BE2C (cell line): ENCODE data around the gene PITX2.

ENCODE experiments used
- DNase-seq: peaks from one replicate; pipeline ENCODE4 v3.0.0-alpha.2; 2020
- H3K27me3 ChIP-seq: fragments of 250-450 bp; sonication (Bioruptor Pico); 2 replicates; pipeline ENCODE4 v1.5.1; 2020; ENCODE audit warnings: mild to moderate bottlenecking
- H3K36me3 ChIP-seq: fragments of 250-450 bp; sonication (Bioruptor Pico); 2 replicates; pipeline ENCODE4 v1.5.1; 2020; ENCODE audit warnings: mild to moderate bottlenecking
- H3K4me1 ChIP-seq: fragments of 250-450 bp; sonication (Bioruptor Pico); 2 replicates; pipeline ENCODE4 v1.5.1; 2020
- H3K4me3 ChIP-seq: 2 replicates; pipeline ENCODE4 v1.5.1; 2011; ENCODE audit warnings: low read depth, low read length
- H3K9me3 ChIP-seq: fragments of 250-450 bp; sonication (Bioruptor Pico); 2 replicates; pipeline ENCODE4 v1.5.1; 2020
- TF ChIP-seq, protein P1 (sequence below): IDR thresholded peaks from 2 replicates; pipeline ENCODE4 v1.5.1; 2012; ENCODE audit warnings: mild to moderate bottlenecking, low read depth, low read length

Gene PITX2

DNA sequence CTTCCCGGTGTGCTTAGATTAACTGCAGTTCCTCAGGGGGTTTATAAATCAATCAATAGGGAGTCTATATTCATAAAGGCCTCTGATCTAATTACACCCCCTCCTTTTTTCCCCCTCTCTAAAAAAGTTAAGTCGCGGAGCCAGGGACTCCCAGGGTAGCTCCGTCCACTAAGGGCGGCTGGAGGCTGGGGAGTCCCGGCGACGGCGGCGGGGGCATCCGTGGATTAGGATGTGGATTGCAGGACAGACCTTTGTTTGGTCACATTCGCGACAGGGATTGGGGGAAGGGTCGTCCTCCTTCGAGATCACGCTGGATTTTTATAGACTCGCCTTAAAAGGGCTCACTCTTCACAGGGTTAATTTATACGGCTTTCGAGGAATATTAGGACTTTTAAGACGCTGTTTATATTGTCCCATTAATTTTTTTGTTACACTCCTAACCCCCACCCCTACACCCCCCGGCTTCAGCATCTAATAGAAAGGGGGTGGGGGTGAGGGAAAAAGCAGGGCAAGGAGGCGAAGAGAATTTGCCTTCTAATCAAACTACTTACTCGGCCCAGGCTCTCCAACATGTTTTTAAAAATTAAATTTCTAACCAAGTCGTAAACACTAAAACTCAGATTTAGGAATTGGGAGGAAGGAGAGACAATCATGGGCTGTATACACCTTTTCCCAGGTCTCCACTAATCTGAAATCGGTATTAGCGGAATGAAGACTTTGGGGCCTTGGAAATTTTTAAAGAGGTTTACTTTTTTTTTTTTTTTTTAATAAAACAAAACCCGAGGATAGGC, 8.5 kb downstream of the PITX2 start:
- Histone ChIP-seq H3K4me3 (no peak overlapping the region), H3K4me1 (no peaks in the 10 kb centered on the region), H3K27me3 (peaks cover 95% of the 10 kb centered on the region), H3K36me3 (no peaks in the 10 kb centered on the region), H3K9me3 (no peaks in the 10 kb centered on the region)
- TF ChIP-seq, protein P1, sequence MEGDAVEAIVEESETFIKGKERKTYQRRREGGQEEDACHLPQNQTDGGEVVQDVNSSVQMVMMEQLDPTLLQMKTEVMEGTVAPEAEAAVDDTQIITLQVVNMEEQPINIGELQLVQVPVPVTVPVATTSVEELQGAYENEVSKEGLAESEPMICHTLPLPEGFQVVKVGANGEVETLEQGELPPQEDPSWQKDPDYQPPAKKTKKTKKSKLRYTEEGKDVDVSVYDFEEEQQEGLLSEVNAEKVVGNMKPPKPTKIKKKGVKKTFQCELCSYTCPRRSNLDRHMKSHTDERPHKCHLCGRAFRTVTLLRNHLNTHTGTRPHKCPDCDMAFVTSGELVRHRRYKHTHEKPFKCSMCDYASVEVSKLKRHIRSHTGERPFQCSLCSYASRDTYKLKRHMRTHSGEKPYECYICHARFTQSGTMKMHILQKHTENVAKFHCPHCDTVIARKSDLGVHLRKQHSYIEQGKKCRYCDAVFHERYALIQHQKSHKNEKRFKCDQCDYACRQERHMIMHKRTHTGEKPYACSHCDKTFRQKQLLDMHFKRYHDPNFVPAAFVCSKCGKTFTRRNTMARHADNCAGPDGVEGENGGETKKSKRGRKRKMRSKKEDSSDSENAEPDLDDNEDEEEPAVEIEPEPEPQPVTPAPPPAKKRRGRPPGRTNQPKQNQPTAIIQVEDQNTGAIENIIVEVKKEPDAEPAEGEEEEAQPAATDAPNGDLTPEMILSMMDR: no peak
- no peak for DNase-seq

DNA sequence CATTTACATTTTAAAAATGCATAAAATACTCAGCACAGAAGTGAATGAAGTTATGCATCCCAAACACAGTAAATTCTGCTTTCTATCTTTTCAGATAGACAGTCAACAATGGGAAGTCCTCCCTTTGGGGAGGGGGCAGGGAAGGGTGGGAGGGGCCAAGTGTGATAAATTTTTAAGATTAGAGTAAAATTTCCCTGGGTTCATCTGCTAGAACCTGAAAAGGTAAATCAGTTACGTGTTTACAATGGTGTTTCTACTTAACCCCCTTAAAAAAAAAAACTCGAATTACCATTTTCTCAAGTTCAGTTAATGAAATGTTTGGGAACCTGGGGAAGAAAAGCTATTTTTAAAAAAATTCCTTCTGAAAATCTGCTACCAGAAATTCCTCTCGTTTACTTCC, 9.1 kb downstream of the PITX2 start:
- TF ChIP-seq, protein P1: no peak
- H3K9me3 ChIP-seq: no peaks in the 10 kb centered on the region
- peaks cover 95% of the 10 kb centered on the region for H3K27me3 ChIP-seq
- DNase-seq: no peak
- no peak overlapping the region for H3K4me3 ChIP-seq
- H3K4me1 ChIP-seq: no peaks in the 10 kb centered on the region
- no peaks in the 10 kb centered on the region for H3K36me3 ChIP-seq

DNA sequence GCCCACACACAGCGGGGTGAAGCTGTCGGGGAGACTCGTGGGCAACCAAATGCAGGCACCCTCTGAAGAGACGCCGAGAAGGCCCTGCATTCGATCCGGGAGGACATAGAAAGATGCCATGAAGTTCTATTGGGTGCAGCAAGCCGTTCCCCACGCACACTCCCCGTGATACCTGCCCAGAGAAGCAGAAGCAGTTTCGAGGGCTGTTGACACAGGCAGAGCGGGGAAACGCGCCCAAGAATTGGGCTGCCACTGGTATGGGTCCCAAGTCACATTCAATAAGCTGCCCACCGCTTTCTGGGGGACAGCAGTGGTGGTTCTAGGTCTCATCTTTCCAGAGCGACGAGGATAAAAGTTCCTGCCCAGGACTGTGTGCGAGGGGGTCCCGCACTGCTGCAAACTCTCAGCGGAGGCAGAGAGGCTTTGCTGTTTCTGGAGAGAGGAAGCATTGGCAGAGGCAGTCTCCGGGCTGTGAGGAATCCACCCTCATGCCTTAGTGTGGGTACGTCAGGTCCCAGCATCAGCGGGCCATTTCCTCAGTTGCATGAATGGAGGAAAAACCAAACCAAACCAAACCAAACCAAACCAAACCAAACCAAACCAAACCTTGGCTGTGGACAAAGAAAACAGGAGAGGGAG, 10.1 kb downstream of the PITX2 start:
- DNase-seq: no peak
- no peaks in the 10 kb centered on the region for H3K36me3 ChIP-seq
- H3K27me3 ChIP-seq: peaks cover 95% of the 10 kb centered on the region
- no peak overlapping the region for H3K4me3 ChIP-seq
- H3K4me1 ChIP-seq: no peaks in the 10 kb centered on the region
- H3K9me3 ChIP-seq: no peaks in the 10 kb centered on the region
- TF ChIP-seq, protein P1: no peak

DNA sequence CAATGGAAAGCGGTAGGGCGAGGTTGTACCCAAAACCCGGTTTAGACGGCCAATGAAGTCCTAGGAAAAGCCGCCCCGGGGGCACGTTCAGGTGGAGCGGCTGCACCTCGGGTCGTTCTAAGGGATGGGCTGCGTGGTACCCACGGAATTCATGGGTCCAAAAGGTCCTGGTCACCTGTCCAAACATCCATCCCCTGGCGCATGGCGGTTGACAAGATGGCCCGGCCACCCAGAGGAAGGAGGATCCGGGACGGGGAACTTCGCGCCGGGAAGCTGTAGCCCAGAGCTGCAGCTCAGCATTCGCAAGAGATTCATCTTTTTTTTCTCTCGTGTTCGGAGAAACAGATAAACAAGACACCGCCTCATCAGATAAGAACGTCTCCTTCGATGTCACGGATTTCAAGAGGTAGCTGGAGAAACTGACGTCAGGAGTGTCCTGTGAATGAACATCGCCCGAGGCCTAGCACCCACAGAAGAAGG, 10.9 kb downstream of the PITX2 start:
- DNase-seq: no peak
- no peaks in the 10 kb centered on the region for H3K36me3 ChIP-seq
- TF ChIP-seq, protein P1: no peak
- peaks cover 89% of the 10 kb centered on the region for H3K27me3 ChIP-seq
- H3K9me3 ChIP-seq: no peaks in the 10 kb centered on the region
- no peak overlapping the region for H3K4me3 ChIP-seq
- H3K4me1 ChIP-seq: no peaks in the 10 kb centered on the region

DNA sequence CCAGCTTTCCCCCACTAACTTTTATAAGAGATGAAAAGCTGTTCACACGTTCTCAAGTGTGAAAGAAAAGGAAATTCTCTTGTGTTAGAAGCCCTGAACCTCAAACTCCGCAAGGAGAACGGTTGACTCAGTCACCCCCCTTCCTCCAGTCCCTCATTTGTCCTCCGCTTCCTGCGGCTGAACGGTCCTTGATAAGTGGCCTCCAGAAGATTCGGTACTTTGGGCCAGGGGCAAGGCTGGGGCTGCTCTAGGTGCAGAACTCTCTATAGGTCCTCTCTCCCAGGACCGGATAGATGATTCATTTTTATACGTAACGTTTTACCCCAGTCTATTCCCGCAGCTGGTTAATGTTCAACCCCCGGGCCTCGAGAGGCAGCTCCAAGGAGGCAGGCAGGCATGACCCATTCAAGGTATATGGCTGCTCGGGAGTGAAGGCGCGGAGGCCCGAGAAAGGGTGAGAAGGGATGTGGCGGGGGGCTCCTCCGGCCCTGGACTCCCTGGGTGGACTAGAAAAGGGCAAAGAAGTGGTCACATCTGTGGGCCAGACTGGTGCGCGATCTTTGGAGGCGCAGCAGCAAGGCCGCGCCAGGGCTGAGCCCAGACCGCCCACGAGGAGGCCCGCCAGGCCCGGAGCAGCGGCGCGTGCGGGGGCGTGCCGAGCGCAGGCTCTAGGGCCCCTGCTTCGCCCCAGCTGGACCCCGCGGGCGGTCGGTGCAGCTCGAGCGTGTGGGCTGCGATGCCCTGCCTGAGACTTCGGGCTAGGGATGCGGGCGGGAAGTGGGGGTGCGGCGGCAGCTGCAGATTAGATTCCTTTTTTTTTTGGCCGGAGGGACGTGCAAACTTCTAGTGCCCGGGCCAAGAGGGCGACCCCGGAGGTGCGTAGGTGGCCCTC, 11.7 kb downstream of the PITX2 start:
- H3K27me3 ChIP-seq: peaks cover 81% of the 10 kb centered on the region
- H3K4me3 ChIP-seq: no peak overlapping the region
- H3K4me1 ChIP-seq: no peaks in the 10 kb centered on the region
- DNase-seq: no peak
- H3K9me3 ChIP-seq: no peaks in the 10 kb centered on the region
- no peaks in the 10 kb centered on the region for H3K36me3 ChIP-seq
- TF ChIP-seq, protein P1: no peak
